ENCODE data around the gene GAK.

Gene GAK

GRCh38 chr4:829761-830600 lies 102.1 kb downstream of the GAK start:
- DNase-seq (ENCODE audit: low read depth), result no peak

DNA sequence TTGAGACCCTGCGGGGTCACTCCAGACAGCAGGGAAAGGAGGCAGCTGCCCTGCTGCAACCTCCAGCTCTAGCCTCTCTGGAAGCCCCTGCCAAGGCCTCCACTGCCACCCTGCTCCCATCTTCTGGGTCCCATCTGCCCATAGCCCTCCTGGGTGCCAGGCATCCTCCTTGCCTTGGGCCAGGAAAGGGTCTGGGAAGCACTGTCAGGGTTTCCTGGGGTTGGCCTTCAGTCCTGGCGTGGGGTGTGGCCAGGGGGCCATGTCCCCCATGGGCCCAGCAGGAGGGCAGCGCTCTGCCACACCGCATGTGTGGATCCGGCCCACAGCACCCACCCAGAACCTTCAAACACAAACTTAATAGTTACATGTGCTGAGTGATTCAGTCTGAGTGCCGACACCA lies 102.8 kb downstream of the GAK start:
- DNase-seq (ENCODE audit: low read depth), result no peak

- no peak for DNase-seq (ENCODE audit: low read depth)
Observed at GRCh38 chr4:828641-829271, 103.4 kb downstream of the GAK start.

DNA sequence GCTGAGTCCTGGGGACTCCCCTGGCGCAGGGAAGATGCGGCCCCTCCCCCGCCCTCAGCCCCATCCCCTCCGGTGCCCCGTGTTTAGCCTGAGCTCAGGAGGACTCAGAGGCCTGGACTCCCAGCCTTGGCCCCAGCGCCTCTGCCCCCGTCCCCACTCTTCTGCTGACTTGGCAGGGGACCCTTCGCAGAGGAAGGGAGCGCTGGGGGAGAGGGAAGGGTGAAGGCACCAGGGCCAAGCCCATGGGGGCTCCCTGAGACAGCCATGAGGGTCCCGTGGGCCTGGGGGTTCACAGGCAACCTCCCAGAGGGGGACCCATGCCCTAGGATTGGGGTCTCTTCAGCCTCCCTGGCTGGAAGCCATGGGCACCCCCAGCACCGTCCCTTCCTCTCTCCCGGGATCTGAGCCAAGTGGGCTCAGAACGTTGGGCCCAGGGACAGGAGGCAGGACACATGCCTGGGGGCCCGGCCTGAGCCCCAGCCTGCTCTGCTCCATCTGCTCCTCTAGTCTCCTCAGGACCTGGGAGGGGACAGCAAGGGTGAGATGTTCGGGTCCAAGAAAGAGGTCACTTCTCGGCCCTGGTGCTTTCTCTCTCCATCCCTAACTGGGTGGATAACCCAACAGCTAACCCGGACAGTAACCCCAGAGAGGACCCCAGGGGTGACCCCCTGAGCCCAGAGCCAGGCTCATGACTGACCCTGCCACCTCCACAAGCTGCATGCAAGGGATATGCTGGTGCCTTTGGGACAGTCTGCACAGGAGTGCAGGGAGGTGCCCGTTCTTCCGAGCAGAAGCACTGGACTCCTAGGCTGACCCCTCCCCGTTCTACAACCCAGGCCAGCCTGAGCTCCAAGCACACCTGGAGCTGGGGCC lies 104.7 kb downstream of the GAK start:
- DNase-seq (ENCODE audit: low read depth), result no peak

DNA sequence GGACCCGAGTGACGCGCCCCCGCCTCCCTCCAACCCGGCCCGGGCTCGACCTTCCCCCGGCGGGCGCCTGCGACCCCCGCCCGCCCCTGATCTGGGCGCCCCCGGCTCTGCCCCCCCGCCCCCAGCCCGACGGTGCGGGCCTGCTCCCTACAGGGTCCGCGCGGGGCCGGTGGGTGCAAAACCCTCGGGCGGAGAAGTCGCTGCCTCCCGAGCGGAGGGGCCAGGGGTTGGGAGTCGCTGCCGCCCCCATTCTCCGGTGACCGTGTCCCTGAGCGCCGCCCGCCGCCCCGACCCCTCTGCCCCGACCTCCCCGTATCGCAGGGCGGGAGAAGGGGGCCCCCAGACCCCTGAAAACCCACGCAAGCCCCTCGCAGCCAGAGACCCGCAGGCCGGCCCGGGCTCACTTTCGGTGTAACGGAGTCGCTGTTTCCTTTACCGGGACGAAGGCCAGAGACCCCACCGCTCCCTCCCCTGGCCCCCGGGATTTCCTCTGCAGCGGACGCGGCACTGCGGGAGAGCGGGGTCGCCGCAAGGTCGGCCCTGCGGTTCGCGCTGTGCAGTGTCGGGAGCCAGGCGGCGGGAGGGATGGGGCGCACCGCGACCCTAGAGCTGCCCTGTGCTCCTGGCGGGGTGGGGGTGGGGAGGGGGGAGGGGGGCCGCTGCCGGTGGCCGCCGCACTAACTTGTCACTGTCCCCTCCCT lies 105.5 kb downstream of the GAK start:
- no peak for DNase-seq (ENCODE audit: low read depth)

DNA sequence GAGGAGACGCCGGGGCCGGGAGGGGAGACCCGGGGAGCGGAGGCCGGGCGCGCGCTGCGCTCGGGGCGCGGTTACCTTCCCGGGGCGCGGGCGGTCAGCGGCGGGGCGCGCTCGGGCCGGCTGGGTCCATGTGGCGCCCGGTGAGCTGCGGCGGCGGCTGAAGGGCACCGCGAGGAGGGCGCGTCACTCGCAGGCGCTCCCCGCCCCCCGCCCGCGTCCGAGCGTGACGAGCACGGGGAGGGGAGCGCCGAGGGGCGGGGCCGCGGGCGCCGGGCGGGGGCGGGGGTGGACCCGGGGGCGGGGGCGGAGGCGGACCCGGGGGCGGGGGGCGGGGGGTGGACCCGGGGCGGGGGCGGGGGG lies 106.2 kb downstream of the GAK start, which contains the start of gene CPLX1:
Gene CPLX1 (minus strand): TSS at position 159 of the 360 bp plus-strand sequence. CDS start 1,607 bp downstream, outside the sequence.
- DNase-seq (ENCODE audit: low read depth), result no peak

DNA sequence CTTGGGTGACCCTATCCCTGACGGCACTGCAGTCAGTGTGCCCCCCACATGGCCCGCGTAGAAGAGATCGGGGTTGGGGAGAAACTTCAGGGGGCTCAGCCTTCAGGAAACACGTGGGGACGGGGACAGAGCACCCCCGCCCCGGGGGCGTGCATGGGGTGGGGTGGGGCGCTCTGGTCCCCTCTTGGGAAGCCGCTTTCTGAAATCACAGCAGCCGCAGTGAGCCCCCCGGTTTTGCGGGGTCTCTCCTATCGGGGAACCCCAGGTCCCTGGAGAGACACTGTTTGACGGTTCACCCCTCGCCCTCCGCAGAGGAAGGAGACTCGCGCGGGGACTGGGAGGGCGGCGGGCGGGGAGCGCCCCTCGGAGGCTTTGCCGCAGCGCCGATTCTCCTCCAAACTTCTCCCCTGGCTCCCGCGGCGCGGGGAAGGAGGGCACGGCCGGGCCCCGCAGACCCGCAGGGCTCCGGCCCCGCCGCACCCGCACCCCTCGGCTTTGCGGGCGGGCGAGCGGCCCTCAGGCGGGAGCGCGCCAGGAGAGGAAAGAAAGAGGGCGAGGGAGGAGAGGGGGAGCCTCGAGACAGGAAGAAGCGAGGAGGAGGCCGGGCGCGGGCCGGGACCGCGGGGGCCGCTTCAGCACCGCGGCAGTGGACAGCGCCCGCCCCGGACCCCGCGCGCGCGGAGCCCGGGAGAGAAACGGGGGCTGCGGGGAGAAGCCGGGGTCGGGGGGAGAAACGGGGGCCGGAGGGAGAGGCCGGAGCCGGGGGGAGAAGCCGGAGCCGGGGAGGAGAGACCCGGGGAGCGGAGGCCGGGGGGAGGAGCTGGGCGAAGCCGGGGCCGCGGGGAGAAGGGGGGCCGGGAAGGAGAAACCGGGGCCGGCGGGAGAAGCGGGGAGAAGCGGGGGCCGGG lies 106.8 kb downstream of the GAK start:
- no peak for DNase-seq (ENCODE audit: low read depth)

DNA sequence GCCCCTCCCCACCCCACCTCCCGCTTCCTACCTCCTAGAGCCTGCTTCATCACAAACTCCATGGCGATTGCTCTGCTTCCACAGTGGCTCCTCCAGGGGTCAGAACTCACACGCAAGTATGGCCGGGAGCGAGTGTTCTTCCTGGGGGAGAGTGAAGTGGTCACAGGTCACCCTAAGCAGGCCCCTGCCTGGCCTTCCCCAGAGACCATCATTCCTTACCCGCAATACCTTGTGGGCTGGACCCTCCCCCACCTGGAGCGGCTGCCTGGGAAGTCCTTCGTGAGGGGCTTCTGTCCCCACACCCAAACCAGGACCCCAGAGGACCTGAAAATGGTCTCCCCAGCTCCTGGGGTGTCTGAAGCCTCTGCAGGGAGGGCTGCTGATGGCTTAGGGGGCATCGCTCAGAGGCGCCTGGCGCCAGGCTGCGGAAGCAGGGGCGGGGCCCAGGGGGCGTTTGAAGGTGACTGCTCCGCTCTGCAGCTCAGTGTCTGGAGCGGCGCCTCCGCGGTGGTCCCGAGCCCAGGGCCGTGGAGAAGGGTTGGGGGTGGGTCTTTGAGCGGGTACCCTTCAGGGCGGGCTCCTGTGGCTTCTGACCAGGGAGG lies 107.6 kb downstream of the GAK start:
- no peak for DNase-seq (ENCODE audit: low read depth)

DNA sequence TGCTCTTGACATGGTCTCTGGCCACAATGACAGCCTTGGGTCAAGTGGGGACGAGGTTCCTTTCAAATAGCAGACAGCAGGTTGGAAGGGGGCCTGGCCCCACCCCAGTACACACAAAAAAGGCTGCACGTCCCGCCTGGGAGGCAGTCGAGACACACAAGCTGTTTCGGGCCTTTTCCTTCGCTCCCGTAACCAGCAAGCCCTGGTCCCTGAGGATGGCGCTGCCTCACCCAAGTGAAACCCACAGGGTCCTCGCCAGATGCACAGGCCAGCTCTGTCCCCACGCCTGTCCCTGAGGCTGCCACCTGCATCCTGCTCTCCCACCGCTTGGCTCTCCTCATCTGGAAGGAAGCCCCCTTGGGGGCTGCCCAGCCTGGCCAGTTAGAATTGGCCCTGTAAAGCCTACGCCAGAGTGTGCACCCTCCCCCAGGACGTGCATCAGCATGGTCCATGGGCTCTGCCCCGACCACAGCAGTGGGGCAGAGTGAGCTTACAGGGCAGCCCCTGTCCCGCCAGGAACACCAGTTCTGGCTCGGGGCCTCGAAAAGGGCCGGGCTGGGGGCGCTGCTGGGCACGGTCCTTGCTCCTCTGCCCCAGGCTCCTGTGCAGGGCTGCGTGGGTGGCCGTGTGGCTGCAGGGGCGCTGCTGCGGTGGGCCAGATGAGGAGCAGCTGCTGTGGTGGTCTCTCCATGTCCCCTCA lies 108.2 kb downstream of the GAK start:
- DNase-seq (ENCODE audit: low read depth), result no peak

DNA sequence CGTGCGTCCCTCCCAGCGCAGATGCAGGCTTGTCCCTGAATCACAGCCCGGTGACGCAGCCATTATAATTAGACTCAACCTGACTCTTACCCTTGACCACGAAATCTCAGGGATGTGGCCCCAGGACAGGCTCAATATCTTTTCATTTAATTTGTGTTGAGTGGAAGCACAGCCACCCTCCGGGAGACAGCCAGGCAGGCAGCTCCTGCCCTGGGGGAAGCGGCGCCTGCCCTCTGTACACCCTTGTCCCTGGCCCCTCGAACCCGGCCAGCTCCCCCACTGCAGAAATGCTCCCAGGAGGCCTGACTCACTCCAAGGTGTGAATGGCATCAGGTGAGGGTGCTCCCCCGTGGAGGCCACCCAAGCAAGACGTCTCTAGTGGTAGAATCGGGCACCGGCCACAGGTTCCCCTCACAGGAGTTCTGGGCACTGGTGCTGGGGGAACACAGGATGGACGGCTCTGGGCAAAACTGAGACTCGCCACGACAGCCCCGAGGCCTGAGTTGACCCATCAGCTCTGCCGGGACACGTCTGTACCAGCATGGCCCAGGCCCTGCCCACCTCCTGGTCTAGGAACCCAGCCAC lies 108.8 kb downstream of the GAK start:
- DNase-seq (ENCODE audit: low read depth), result no peak

DNA sequence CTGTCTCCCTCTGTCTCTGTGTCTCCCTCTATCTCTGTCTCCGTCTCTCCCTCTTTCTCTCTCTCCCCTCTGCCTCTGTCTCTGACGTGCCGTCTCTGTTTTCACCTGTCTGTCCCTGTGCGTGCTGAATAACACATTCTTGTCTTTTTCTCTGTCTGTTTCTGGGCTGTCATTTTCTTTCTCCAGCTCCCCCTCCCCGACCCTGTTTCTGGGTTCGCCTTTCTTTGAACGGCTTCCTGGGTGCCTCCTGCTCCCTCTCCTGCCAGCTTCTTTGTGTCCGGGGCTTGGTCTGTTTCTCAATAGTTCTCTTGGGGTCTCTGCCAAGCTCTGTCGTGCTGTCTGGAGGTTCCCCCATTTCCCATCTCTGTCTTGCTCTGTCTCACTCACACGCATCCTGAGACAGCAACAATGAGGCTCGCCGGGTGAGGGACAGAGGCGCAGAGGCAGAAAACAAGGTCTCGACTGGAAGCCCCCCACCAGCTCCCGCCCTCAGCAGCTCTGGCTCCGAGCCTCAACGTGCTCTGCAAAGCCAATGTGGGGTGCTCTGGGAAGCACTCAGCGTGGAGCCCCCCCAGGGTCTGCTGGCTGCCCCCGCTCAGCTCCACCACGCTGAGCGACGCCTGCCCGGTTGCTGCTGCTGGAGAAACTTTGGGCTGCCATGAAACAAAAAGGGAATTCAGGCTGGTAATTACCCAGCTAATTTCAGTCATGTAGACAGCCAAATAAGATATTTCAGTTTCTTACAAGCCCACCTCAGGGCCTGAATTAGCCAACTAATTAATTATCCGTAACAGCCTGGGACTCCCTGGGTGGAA lies 109.5 kb downstream of the GAK start:
- no peak for DNase-seq (ENCODE audit: low read depth)

GRCh38 chr4:821631-822030 lies 110.5 kb downstream of the GAK start:
- no peak for DNase-seq (ENCODE audit: low read depth)

GRCh38 chr4:821181-821591 lies 110.9 kb downstream of the GAK start:
- DNase-seq (ENCODE audit: low read depth), result no peak

DNA sequence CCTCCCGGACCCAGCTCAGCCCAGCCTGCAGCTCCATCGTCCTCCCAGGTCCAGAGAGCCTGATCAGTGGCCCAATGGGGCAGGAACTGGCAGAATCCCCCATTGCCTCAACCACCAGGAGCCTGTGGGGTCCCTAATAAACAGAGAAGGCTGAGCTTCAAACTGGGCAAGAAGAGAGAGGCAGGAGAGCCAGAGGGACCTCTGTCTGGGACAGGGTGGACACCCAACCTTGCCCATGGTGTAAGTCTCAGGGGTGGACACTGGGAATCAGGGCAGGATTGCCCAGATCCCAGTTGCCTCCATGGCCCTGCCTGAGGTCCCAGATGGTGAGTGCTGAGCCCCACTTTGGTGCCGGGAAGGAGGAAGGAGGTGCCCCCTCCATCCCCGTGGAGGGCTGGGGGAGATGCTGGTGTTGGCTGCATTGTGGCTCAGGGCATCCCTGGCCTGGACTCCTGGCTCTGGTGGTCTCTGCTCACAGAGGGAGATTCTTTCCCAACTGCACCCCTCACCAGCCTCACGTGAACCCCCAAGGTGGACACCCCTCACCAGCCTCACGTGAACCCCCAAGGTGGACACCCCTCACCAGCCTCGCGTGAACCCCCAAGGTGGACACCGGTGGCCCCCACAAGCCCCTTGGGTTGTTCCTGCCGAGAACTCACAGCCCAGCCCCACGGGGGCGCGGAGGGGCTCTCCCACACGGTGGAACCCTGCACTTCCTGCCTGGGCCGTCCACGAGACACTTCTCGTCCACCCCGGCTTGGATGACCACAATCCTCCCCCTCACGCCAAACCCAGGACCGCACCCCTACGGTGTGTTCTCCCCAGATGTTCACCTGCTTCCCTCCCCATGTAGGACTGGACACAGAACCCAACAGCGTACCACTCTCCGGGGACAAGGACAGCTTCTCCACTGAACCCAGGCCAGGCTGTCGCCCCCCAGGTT lies 111.6 kb downstream of the GAK start:
- no peak for DNase-seq (ENCODE audit: low read depth)

DNA sequence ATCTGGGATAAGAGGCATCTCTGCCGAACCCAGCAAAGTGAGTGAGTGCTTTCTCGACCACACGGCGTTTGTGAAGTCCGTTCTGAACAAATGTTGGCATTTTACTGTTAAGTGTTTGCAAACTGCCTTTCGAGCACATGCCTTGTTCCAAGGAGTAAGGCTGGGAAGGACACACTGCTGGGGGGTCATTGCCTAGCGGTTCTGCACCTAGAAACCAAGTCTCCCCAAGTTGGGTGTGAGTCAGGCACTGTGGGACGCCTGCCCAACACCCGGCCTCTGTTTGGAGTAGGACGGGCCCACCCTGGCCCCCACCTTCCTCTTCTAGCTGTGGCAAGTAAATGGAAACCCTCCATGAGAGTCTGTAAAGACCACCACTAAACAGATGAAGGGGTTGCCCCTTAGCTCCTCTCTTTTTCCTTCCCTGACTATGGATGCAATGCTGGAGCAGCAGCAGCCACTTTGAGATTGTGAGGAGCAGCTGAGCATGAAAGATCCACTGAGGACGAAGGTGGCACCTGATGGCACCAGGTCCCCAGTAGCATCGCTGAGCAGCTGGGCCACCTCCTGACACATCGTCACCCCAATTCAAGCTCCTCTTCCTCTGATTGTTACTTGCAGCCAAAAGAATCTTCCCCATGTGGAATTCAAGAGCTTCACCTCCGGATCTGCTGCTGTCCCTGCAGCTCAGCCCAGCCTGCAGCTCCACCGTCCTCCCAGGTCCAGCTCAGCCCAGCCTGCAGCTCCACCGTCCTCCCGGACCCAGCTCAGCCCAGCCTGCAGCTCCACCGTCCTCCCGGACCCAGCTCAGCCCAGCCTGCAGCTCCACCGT lies 112.5 kb downstream of the GAK start:
- DNase-seq (ENCODE audit: low read depth), result no peak

- no peak for DNase-seq (ENCODE audit: low read depth)
Observed at GRCh38 chr4:818106-818921, 113.8 kb downstream of the GAK start.
